ENCODE measurements around the gene ZBED5.

- TF ChIP-seq CTCF (IDR thresholded peaks at IDR 0.05) (no peak), POLR2A (IDR thresholded peaks at IDR 0.05) (no peak)
These were observed 41.4 kb upstream of the ZBED5 start for GRCh38 chr11:10899121-10899830.
